ENCODE results near the gene VTCN1. TPM values are rescaled to one million over a fixed set of nuclear protein-coding genes. Genes with fewer than 3 reads are reported as not detected.
"Not testable (repeated sequence)": the region's sequence is repeated elsewhere in the genome, so short reads cannot be mapped to it uniquely, and the experiment has no call there.

The VTCN1 gene, protein sequence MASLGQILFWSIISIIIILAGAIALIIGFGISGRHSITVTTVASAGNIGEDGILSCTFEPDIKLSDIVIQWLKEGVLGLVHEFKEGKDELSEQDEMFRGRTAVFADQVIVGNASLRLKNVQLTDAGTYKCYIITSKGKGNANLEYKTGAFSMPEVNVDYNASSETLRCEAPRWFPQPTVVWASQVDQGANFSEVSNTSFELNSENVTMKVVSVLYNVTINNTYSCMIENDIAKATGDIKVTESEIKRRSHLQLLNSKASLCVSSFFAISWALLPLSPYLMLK
- total RNA-seq (6.2 TPM), polyA plus RNA-seq (0.70 TPM)

DNA sequence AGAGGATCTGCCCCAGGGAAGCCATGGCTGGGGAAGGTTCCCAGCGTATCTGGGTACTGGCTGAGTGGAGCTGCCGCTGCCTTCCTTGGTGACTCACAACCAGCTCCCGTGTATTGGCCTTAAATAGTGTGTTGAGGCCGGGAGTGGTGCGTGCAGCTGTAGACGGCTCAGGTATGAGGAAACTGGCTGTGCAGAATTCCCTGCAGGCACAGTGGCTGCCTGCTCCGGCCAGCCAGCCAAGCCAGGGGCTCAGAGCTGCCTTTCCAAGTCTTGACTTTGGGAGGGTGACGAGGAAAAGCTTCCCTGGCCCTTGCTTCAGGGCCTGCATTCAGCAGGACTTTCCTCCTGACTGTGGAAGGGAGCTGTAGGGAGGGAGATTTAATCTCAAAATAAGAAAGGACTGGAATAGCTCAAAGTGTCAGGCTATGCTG is at the start of gene VTCN1:
TSS of gene VTCN1 (minus strand) at position 97 of the 431 bp plus-strand sequence. CDS start at position 25, 72 bp downstream.
- Histone ChIP-seq H3K36me3 (ENCODE audit: insufficient read depth) (no peaks in the 10 kb centered on the region), H3K4me1 (ENCODE audit: insufficient read depth) (no peaks in the 10 kb centered on the region), H3K27ac (ENCODE audit: low read depth) (no peak within 1 kb of the TSS), H3K4me3 (ENCODE audit: low read depth, low read length) (no peak within 1 kb of the TSS)
- 76% methylated on average over 8 of the region's 8 CpGs for WGBS
- peak; percentile 43 for DNase-seq (ENCODE audit: extremely low spot score)

DNA sequence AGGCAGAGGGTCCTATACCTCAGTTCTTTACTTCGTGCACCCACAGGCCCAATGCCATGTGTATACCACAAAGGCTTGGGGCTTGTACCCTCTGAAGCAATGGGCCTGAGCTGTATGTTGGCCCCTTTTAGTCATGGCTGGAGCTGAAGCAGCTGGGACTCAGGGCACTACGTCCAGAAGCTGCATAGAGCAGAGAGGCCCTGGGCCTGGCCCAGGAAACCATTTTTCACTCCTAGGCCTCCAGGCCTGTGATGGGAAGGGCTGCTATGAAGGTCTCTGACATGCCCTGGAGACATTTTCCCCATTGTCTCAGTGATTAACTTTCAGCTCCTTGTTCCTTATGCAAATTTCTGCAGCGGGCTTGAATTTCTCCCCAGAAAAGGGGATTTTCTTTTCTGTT is 48.1 kb upstream of the VTCN1 start:
- no peak overlapping the region for H3K4me3 ChIP-seq (ENCODE audit: low read depth, low read length)
- 90% methylated on average over 3 of the region's 3 CpGs for WGBS
- no peaks in the 10 kb centered on the region for H3K4me1 ChIP-seq (ENCODE audit: insufficient read depth)
- no peak overlapping the region for H3K27ac ChIP-seq (ENCODE audit: low read depth)
- no peaks in the 10 kb centered on the region for H3K36me3 ChIP-seq (ENCODE audit: insufficient read depth)
- no peak for DNase-seq (ENCODE audit: extremely low spot score)

DNA sequence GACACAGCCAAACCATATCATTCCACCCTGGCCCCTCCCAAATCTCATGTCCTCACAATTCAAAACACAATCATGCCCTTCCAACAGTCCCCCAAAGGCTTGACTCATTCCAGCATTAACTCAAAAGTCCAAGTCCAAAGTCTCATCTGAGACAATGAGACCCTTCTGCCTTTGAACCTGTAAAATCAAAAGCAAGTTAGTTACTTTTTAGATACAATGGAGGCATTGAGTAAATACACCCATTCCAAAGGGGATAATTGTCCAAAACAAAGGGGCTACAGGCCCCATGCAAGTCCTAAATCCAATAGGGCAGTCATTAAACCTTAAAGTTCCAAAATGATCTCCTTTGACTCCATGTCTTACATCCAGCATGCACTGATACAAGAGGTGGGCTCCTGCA is 47.3 kb upstream of the VTCN1 start:
- H3K27ac ChIP-seq (ENCODE audit: low read depth); H3K36me3 ChIP-seq (ENCODE audit: insufficient read depth); DNase-seq (ENCODE audit: extremely low spot score); H3K4me3 ChIP-seq (ENCODE audit: low read depth, low read length); H3K4me1 ChIP-seq (ENCODE audit: insufficient read depth): not testable (repeated sequence)

DNA sequence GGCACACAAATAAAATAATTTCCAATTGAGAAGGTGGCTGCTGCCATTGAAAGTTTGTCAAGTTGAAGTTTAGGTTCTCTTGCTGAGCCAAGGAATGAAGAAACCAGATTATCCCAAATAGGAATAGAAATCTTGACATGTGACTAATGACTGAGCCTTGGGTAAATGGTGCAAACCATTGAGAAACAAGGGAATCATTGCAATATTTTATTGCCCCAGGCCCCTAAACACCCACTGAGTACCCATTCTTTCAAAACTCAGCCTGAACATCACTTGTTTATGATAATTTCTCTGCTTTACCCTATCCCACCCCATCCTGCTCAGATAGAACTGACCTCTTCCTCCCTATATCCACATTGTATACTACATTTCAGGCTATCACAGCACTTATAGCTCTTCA is 46.6 kb upstream of the VTCN1 start:
- H3K36me3 ChIP-seq (ENCODE audit: insufficient read depth) = no peaks in the 10 kb centered on the region
- no peak overlapping the region for H3K27ac ChIP-seq (ENCODE audit: low read depth)
- no peak overlapping the region for H3K4me3 ChIP-seq (ENCODE audit: low read depth, low read length)
- no peak for DNase-seq (ENCODE audit: extremely low spot score)
- H3K4me1 ChIP-seq (ENCODE audit: insufficient read depth) = no peaks in the 10 kb centered on the region

DNA sequence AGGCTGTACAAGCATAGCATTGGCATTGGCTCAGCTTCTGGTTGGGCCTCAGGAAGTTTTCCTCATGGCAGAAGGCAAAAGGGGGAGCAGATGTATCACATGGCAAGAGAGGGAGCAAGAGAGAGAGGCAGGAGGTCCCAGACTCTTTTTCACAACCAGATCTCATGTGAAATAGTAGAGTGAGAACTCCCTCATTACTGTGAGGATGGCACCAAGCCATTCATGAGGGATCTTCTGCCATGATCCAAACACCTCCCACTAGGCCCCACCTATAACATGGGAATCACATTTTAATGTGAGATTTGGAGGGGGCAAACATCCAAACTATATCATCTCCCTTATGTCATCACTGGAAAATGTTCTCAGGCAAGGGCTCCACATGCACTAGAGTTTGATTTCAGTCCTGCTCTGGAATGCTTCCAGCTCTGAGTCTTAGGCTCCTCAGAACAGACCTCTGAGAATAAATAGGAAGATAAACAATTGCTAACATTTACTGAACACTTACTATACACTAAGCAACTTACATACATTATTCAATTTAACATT is 39.4 kb upstream of the VTCN1 start:
- H3K4me3 ChIP-seq (ENCODE audit: low read depth, low read length) = no peak overlapping the region
- no peaks in the 10 kb centered on the region for H3K4me1 ChIP-seq (ENCODE audit: insufficient read depth)
- H3K36me3 ChIP-seq (ENCODE audit: insufficient read depth) = no peaks in the 10 kb centered on the region
- no peak overlapping the region for H3K27ac ChIP-seq (ENCODE audit: low read depth)
- DNase-seq (ENCODE audit: extremely low spot score) = no peak

DNA sequence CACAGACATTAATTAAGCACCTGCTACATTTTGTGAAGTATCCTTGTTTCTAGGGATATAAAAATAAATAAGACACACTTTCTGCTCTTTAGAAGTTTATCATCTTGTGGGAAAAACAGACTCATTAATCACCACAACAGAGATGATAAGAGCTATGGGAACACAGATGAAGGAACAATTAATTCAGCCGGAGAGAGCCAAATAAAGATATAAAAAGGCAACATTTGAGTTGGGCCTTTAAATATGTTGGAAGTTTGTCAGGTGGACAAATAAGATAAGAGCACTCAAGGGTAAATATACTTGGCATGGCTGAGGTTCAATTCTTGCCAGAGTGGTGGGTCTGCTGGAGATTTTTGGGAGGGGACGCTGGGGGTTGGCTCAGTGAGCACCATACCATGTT is 34.2 kb upstream of the VTCN1 start:
- Histone ChIP-seq H3K36me3 (ENCODE audit: insufficient read depth) (no peaks in the 10 kb centered on the region), H3K4me1 (ENCODE audit: insufficient read depth) (no peaks in the 10 kb centered on the region), H3K4me3 (ENCODE audit: low read depth, low read length) (no peak overlapping the region), H3K27ac (ENCODE audit: low read depth) (no peak overlapping the region)
- DNase-seq (ENCODE audit: extremely low spot score) = no peak
- WGBS = 75% methylated on average over 2 of the region's 2 CpGs

DNA sequence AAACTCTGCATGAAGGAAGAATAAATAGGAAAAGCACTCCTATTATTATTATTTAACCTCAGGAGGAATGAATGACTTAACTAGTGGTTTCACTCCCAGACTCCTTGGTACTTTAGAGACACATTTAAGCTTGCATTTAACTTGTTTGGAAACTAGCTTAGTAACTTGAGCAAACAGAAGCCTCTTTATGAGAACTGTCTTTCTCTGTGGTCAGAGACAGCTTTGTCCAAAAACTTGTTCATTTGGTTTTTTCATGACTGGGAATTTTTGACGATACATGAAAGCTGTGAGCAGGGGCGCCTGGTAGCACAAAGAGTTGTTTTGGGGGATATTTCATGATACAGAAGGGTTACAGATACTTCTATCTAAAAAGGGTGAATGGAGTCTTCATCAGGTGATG is 33.6 kb upstream of the VTCN1 start:
- 77% methylated on average over 2 of the region's 2 CpGs for WGBS
- no peaks in the 10 kb centered on the region for H3K4me1 ChIP-seq (ENCODE audit: insufficient read depth)
- no peaks in the 10 kb centered on the region for H3K36me3 ChIP-seq (ENCODE audit: insufficient read depth)
- H3K4me3 ChIP-seq (ENCODE audit: low read depth, low read length) = no peak overlapping the region
- H3K27ac ChIP-seq (ENCODE audit: low read depth) = no peak overlapping the region
- no peak for DNase-seq (ENCODE audit: extremely low spot score)

DNA sequence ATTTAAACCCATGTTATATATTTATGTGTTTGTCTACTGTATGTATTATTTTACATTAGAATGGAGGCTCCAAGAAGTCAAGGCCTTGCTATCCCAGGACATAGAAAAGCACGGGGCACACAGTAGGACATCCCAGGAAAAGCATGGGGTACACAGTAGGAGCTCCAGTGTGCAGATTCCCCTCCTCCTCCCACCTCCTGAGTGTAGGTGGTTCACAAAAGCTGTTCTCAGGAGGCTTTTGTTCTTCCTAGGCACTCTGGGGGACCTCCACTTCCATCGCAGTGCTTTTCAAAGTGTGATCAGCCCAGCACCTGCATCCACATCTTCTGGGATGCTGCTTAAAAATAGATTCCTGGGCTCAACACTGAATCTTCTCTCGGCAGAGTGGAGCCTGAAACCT is 30.8 kb upstream of the VTCN1 start:
- Histone ChIP-seq H3K4me1 (ENCODE audit: insufficient read depth) (no peaks in the 10 kb centered on the region), H3K36me3 (ENCODE audit: insufficient read depth) (no peaks in the 10 kb centered on the region), H3K27ac (ENCODE audit: low read depth) (no peak overlapping the region), H3K4me3 (ENCODE audit: low read depth, low read length) (no peak overlapping the region)
- WGBS = 76% methylated on average over 3 of the region's 3 CpGs
- DNase-seq (ENCODE audit: extremely low spot score) = no peak

DNA sequence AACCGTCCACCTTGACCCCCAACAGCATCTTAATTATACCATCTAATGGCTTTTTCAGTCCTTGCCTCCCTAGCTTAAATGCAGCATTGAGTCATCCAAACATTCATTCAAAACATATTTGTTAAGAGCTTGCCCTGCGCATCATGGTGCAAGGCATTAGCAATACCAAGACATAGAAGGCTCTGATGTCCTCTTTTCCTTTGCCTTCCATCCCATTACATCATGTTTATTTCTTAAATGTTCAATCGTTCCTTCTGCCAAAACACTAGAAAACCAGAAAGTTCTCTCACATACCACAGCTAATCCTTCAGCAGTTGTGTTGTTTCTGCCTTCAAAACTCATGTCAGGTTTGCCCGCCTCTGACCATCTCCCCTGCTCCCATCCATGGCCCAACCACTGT is 29.8 kb upstream of the VTCN1 start:
- DNase-seq (ENCODE audit: extremely low spot score) = no peak
- 86% methylated on average over 4 of the region's 4 CpGs for WGBS
- Histone ChIP-seq H3K36me3 (ENCODE audit: insufficient read depth) (no peaks in the 10 kb centered on the region), H3K27ac (ENCODE audit: low read depth) (no peak overlapping the region), H3K4me1 (ENCODE audit: insufficient read depth) (no peaks in the 10 kb centered on the region), H3K4me3 (ENCODE audit: low read depth, low read length) (no peak overlapping the region)

DNA sequence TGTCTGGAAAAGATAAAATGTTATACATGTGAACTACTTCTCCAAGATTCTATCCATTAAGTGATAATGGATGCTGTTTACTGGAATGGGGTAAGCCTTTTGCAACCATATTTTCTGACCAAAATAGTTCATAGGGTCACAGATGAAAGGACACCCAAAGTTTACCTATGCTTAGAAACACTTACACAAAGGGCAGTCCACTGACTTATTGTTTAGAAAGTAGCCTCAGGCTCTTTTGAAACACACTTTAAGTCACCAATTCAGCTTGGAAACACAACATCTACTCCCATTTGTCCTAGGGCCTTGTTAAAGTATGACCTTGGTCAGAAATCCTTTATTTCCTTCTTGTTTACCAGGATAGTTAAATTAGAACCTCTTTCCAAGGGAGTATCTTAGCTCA is 28.7 kb upstream of the VTCN1 start:
- H3K27ac ChIP-seq (ENCODE audit: low read depth) = no peak overlapping the region

DNA sequence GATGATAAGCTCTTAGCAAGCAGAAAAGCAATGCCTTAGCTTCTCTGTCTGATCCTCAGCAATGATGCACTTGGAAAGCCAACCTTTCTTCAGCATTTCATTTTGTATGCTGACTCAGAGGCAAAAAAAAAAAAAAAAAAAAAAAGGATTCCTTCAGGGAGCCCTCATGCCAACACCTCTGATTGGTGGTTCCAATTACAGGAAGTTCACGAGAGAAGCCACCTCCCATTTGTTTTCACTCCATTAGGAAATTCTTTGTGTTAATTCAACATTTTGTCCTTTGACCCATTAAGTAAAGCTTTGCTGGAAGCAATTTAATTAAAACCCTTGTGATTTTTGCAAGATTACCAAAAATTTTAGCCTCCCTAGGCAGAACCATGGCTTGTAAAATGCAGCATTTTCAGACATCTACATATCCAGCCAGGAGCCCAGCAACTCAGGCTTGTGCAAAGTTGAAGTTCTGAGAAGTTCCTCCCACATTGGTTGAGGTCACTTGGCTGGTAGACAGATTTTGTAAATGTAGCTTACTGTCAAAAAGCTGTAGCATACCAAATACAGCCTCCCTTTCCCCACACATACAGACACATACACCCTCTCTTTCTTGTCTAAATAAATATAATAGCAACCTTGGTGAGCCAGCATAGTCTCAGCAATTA is 27.1 kb upstream of the VTCN1 start:
- Histone ChIP-seq H3K4me3 (ENCODE audit: low read depth, low read length) (no peak overlapping the region), H3K36me3 (ENCODE audit: insufficient read depth) (no peaks in the 10 kb centered on the region), H3K27ac (ENCODE audit: low read depth) (no peak overlapping the region), H3K4me1 (ENCODE audit: insufficient read depth) (no peaks in the 10 kb centered on the region)
- DNase-seq (ENCODE audit: extremely low spot score) = peak; percentile 72
- WGBS = 36% methylated on average over 1 of the region's 1 CpG

More for the DNA sequence above, 28.7 kb upstream of the VTCN1 start:
- Histone ChIP-seq H3K36me3 (ENCODE audit: insufficient read depth) (no peaks in the 10 kb centered on the region), H3K4me1 (ENCODE audit: insufficient read depth) (no peaks in the 10 kb centered on the region), H3K4me3 (ENCODE audit: low read depth, low read length) (no peak overlapping the region)
- peak; percentile 13 for DNase-seq (ENCODE audit: extremely low spot score)

DNA sequence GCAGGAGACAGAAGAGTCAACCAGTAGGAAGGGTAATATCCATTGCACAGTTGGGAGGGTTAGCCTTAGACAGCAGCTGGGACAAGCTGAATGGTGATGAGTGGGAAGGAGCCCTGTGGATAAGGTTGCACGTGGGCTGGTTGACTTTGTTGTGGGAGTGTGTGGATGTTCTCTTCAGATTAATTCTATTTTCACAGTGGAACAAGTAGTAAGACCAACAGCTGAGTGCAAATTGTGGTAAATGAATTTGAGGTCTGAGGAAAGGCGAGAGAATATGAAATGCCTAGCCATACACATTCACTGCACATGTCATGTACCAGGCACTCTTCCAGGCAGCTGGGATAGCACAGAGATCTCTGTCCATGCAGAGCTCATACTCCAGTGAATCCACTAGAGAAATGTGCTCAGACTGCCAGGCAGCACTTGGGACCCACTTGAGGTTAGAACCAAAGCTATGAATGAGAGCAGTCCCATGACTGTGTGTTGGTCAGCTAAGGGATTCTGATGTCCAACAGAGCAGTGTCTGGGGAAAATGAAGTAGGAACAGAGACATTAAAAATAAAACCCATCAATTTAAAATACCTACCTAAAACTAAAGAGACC is 25.2 kb upstream of the VTCN1 start:
- no peak for DNase-seq (ENCODE audit: extremely low spot score)
- 84% methylated on average over 2 of the region's 2 CpGs for WGBS
- Histone ChIP-seq H3K4me3 (ENCODE audit: low read depth, low read length) (no peak overlapping the region), H3K36me3 (ENCODE audit: insufficient read depth) (no peaks in the 10 kb centered on the region), H3K4me1 (ENCODE audit: insufficient read depth) (no peaks in the 10 kb centered on the region), H3K27ac (ENCODE audit: low read depth) (no peak overlapping the region)

DNA sequence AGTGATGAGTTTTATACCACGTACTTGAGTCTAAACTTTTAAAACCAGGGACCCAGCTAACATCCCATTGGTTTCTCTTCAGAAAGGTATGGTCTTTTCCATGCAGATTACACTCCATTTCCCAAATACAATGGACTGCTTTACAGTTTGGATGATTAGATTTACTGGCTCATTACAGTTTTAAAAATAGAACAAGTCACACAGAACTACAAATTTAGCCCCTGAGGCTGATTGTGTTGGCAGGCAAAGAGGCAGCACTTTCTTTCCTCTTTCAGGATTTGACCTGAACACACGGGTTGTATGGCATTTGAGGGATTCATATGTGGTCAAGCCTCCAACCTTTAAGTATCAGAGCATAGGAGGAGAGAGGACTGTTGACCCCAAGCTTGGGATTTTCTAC is 21.8 kb upstream of the VTCN1 start:
- Histone ChIP-seq H3K36me3 (ENCODE audit: insufficient read depth) (no peaks in the 10 kb centered on the region), H3K27ac (ENCODE audit: low read depth) (no peak overlapping the region), H3K4me3 (ENCODE audit: low read depth, low read length) (no peak overlapping the region), H3K4me1 (ENCODE audit: insufficient read depth) (no peaks in the 10 kb centered on the region)
- no peak for DNase-seq (ENCODE audit: extremely low spot score)
- 77% methylated on average over 2 of the region's 2 CpGs for WGBS

DNA sequence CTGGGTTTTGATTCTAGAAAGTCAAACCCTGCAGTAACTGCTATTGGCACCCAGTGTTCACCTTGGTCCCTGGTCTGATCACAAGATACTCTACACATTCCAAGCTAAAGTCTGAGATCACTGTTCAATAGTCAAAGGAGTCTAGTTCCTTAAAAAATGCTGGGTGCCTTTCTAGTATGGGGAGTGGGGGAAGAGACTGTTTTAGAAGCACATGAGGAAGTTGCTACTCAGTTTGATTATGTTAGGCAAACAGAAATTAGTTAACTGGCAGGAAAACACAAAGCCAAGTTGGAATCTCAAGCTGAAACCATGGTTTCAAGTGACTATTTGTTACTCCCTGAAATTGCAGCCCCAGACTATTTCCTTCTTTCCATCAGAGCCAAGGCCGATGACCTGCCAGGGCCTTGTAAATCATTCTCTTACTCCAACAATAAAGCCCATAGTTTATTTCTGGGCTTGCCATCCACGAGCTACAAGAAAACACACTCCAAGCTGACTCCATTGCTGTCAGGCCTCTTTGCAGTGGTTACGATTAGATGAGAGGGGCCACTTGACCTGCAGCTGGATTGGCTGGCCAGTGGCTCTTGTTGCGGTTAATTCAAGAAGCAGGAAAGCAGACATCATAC is 21.1 kb upstream of the VTCN1 start:
- H3K36me3 ChIP-seq (ENCODE audit: insufficient read depth) = no peaks in the 10 kb centered on the region
- no peak overlapping the region for H3K27ac ChIP-seq (ENCODE audit: low read depth)
- H3K4me1 ChIP-seq (ENCODE audit: insufficient read depth) = no peaks in the 10 kb centered on the region
- H3K4me3 ChIP-seq (ENCODE audit: low read depth, low read length) = no peak overlapping the region
- peak; percentile 18 for DNase-seq (ENCODE audit: extremely low spot score)
- WGBS = 28% methylated on average over 4 of the region's 4 CpGs

All from urinary bladder (tissue), 4 donors.